GM21390 (cell line): ENCODE data around the gene CYP4A22.
"Not testable (repeated sequence)": the region's sequence is repeated elsewhere in the genome, so short reads cannot be mapped to it uniquely, and the experiment has no call there.

ENCODE experiments used
- ATAC-seq: cut with Tn5 transposase; IDR thresholded peaks from one replicate; pipeline ENCODE4 v1.9.1; 2021; ENCODE audit not compliant: unreplicated experiment

Gene CYP4A22

GRCh38 chr1:47184822-47185677, 47.8 kb downstream of the CYP4A22 start:
- no peak for ATAC-seq

- ATAC-seq = no peak
Measured at GRCh38 chr1:47186267-47187185, 49.3 kb downstream of the CYP4A22 start.

GRCh38 chr1:47187231-47187925, 50.1 kb downstream of the CYP4A22 start:
- ATAC-seq = no peak

- no peak for ATAC-seq
Measured at GRCh38 chr1:47187926-47188250, 50.6 kb downstream of the CYP4A22 start.

GRCh38 chr1:47188791-47189785, 51.8 kb downstream of the CYP4A22 start:
- ATAC-seq = no peak

GRCh38 chr1:47189844-47190508, 52.7 kb downstream of the CYP4A22 start, which contains the start of gene PDZK1IP1:
PDZK1IP1 (minus strand) TSS chr1:47190036; CDS start chr1:47189932, 104 bp downstream.
- ATAC-seq = no peak

GRCh38 chr1:47190509-47190855, 53.2 kb downstream of the CYP4A22 start:
- no peak for ATAC-seq

GRCh38 chr1:47190857-47191256, 53.6 kb downstream of the CYP4A22 start:
- no peak for ATAC-seq

- no peak for ATAC-seq
Measured at GRCh38 chr1:47191940-47192457, 54.8 kb downstream of the CYP4A22 start.

GRCh38 chr1:47192458-47193384, 55.5 kb downstream of the CYP4A22 start:
- peak; percentile 73 for ATAC-seq

GRCh38 chr1:47193496-47193895, 56.3 kb downstream of the CYP4A22 start:
- ATAC-seq = not testable (repeated sequence)

GRCh38 chr1:47194311-47194710, 57.1 kb downstream of the CYP4A22 start:
- no peak for ATAC-seq

- not testable (repeated sequence) for ATAC-seq
Measured at GRCh38 chr1:47195981-47196380, 58.7 kb downstream of the CYP4A22 start.

GRCh38 chr1:47196622-47197021, 59.4 kb downstream of the CYP4A22 start:
- no peak for ATAC-seq

GRCh38 chr1:47198214-47198613, 61.0 kb downstream of the CYP4A22 start:
- ATAC-seq = no peak
